Stimulated activated CD8-positive, alpha-beta memory T cell treated with anti-CD3 and anti-CD28 coated beads, Interleukin-4, amount 100 ng/mL, for 4 hours (primary cell): Measurements from ENCODE around the gene OMD.

ENCODE experiments used
- DNase-seq, 2 donors: peaks; one replicate each; pipeline ENCODE4 v3.0.0-alpha.2; 2020; ENCODE audit warnings: low read depth in 2 of 2, low spot score in 1 of 2

OMD gene, protein sequence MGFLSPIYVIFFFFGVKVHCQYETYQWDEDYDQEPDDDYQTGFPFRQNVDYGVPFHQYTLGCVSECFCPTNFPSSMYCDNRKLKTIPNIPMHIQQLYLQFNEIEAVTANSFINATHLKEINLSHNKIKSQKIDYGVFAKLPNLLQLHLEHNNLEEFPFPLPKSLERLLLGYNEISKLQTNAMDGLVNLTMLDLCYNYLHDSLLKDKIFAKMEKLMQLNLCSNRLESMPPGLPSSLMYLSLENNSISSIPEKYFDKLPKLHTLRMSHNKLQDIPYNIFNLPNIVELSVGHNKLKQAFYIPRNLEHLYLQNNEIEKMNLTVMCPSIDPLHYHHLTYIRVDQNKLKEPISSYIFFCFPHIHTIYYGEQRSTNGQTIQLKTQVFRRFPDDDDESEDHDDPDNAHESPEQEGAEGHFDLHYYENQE

DNA sequence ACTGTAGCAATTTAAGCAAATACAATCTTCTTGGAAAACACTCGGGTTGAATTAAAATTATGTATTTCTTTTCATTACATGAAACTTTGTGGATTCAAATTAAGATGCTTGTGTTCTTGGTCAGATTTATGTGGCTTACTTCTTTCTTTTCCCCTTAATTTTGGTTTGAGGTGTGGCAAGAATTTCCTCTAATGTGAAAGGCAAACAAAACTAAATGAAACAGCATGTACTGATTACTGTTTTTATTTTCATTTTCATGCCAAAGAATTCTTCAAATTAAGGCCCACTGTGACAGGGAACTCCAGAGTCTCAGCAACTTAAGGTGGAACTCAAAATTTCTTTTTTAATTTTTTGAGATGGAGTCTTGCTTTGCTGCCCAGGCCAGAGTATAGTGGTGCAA, at the start of gene OMD:
OMD (minus strand) TSS at position 132 of the 400 bp plus-strand sequence. CDS start 6,913 bp downstream, outside the sequence.
- DNase-seq: no peak

DNA sequence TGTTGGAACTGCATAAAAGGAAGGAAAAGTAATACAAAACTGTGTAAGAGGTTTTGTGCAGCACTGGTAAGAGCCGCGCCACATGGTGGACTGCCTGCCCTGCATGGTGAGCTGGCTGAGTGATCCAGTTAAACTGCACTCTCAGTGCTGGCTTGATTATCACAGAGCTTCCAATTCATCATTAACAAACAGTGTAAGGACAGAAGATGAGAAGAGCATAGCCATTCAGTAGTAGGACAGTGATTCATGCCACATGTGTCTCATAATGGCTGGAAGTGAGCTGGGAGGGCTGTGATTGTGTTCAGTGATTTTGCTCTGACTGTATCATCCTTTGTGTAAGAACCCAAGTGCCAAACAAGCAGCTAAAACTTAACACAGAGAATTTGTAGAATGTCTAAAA, 43.9 kb upstream of the OMD start:
- no peak for DNase-seq

DNA sequence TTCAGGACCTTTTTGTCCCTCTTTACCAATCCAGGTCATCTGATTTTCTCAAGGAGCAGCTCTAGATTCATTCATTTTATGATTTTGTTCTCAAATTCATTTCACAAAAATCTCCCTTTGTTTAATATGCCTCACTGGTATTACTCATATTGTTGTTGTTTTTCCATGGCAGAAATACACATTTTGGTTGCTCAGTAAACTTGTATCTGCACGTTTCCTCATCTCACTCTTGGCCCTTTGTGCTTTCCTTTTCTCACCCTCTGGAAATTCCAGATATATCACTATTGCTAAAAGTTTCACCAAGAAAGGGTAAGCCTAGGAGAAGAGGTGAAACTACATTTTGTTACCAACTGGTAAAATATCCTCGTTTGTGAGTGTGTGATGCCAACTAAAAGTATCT, 43.2 kb upstream of the OMD start:
- DNase-seq: no peak

DNA sequence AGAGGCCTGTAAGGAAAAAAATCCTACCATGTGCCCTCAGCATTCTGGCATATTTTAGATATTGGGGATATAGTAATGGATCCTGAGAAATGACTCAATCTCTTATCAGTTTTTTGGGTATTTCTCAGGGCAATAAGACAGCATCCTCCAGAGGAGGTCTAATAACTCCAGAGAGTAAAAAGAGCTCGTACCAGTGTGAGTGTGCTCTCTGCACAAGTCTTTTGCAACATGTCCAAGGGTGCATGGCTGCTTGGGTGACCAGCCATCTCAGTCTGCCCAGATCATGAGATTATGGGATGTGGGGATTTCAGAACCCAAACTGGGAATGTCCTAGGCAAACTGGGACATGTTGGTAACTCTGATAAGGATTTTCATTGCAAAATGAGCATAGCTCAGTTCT, 42.8 kb upstream of the OMD start:
- DNase-seq: no peak

DNA sequence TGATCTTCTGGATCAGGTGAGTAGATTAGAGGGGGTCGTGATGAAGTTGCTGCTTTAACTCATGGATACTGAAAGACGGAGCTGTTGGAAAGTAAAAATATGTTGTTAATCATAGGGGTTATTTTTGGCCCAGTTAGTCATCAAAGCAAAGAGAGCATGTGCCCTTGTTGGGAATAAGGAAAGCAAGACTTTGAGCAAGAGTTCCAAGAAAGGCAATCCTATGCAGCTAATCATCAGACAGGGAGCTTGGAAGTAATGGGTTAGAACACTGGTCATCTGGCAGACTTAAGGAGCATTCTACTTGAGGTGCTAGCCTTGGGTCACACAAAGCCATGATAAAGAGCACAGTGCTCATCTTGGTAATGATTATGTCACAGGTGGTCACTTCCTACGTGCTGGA, 39.7 kb upstream of the OMD start:
- DNase-seq: no peak

DNA sequence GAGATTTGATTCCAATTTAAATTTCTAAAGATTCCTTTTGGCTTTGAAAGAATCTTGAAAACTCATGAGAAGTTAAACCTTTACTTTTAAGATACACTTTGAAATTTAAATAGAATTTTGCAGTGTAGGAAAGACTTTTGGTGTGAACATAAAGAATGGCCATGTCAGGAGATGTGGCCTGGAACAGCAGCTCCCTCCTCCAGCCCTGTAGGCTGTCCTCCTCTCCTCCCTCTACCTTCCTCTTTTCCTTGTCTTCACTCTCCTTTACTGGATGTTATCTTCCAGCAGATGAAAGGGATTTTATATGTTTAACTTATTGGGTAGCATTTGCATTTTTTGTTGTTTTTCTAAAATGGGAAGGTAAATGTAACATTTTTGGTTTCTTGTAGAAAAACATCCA, 39.1 kb upstream of the OMD start:
- DNase-seq: no peak

DNA sequence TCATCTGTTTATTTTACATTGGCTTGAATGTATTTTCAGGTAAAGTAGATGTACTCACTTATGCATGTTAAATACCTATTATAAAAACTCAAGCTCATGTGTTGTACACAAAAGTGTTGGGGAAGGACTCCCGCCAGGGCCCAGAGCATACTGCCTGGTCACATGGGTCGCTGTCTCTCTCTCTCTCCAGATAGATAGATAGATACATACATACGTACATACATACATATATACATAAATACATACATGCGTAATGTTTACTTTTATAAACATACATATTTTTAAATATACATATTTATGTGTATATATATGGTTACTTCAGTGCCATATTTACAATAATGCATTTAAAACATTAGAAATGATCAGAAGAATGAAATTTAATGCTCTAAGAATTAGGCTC, 33.3 kb upstream of the OMD start:
- DNase-seq: no peak

DNA sequence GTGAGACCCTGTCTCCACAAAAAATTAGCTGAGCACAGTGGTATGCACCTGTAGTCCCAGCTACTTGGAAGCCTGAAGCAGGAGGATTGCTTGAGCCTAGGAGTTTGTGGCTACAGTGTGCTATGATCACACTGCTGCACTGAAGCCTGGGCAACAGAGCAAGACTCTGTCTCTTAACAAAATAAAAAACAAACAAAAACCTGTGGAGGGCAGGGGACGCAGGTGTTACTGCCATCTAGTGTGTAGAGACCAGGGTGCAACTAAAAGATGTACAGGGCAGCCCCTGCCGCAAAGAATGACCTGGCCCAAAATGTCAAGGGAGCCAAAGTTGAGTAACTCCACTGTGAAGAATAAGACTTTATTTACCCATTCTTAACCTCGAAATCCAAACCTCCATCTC, 30.9 kb upstream of the OMD start:
- DNase-seq: no peak

DNA sequence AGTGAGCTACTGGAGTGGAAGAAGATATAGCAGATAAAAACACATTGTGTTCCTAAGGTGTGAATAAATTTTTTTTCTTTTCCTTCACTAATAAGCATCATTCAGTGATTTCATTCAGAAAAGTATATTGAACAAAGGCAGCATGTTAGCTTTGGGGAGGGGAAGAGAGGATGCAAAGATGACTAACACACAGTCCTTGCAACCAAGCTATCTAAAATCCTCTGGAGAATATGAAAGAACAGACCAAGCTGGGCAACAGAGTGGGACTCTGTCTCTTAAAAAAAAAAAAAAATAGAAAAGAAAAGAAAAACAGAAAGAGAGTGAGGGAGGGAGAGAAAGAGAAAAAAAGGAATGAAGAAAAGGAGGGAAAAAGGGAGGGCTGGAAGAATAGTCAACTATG, 22.3 kb upstream of the OMD start:
- no peak for DNase-seq

DNA sequence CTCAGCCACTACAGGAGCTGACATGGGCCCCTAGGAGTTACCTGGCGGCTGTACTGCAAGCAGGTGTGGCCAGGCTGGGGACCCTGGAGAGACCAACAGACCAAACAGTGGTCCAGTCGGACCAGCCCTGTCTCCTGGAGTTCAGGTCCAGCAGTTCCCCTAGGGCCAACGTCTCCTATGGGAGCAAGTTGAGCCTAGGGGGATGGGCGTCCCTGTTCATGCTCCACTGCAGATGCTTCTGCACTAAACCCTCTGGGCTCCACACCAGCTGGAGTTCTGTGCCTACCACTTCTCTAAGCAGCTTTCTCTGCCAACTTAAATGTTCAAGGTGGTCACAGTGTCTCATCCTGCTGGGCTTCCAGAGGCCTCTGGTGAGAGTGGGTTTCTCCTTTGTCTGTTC, 20.6 kb upstream of the OMD start:
- no peak for DNase-seq

DNA sequence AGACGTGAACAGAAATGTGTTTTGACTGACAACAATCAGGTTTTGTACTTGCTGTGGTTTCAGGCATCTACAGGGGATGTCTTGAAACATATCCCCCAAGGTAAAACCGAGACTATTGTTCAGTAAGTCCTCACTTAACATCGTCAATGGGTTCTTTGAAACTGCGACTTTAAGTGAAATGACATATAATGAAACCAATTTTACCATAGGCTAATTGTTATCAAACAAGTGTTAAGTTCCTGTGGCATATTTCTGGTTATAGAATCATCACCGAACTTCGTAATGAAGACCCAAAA, 16.4 kb upstream of the OMD start:
- no peak for DNase-seq

DNA sequence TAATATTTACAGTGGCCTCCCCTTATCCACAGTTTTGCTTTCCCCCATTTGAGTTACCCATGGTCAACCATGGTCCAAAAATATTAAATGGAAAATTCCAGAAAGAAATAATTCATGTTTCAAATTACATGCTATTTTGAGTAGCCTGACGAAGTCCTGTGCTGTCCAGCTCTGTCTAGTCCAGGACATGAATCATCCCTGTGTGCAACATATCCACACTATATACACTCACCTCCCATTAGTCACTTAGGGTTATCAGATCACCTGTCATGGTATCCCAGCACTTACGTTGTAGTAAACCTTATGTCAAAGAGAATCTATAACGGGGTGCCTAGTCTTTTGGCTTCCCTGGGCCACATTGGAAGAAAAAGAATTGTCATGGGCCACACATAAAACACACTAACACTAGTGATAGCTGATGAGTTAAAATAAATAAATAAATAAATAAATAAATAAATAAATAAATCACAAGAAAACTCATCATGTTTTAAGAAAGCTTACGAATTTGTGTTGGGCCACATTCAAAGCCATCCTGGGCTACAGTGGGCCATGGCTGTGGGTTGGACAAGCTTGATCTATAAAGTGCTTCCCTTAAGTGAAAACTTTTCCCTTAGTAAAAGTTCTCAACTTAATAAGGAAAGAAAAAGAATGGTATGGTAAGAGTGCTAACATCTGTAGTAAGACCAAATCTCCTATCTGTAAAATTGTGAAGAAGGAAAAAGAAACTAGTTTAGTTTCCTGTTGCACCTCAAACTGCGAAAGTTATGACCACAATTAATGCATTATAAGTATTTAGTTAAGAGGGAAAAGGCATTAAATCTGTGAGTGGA, 15.9 kb upstream of the OMD start:
- DNase-seq: no peak

DNA sequence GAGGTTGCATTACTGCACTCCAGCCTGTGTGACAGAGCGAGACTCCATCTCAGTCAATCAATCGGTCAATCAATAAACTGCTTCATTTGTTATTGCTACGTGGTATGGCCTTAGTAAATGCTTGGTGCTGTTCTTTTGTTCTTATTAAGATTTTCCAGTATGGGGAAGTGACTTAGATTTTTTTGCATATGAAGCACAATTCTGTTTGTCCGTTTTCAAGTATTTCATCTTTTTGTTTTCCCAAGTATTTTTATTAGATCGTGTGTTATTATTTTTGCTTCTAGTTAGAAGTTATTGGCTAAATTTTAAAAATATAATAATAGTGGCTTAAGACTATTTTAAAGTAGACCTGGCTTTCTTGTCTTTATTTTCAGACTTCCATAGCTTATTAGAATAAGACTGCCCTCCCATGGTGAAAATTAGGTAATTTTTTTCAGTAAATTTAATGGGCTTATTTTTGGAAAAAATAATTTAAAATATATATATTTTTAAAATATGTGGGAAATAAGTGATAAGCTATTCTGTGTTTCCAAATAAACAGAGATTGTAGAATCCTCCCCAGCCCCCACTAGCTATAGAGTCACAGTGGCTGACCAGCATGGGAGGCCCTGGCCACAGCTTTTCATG, 14.7 kb upstream of the OMD start:
- no peak for DNase-seq

DNA sequence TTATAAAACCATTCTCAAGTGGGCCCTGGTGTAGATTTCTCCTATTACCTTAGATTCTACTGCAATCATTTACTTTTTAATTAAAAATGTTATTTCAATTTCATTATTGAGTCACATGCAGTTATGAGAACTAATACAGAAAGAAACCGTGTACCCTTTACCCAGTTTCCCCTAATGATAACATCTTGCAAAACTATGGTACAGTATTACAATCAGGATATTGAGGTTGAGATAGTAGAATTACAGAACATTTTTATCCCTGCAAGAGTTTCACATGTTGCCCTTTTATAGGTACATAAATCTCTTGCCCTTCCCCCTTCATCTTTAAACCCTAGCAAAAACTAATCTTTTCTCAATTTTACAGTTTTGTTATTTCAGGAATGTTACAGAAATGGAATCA, 11.0 kb upstream of the OMD start:
- no peak for DNase-seq

DNA sequence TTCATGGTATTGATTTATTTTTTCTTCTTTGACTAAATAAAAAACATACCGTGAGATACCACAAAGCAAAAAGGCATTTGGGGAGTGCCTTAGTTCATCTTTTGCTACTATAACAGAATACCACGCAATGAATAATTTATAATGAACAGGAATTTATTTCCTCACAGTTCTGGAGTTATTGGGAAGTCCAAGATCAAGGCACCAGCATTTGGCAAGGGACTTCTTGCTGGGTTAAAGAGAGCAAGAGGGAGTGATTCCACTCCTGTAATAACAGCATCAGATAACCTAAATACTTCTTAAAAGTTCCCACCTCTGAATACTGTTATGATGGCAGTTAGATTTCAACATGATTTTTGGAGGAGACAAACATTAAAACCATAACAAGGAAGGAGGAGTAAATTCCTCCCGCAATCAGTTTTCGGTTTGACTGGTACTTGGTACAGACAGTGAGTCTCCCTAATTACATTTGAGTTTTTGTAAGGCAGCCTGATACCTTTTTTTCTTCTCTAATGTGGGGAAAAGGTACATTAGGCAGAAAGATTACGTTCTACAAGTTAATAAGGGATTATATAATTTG, 8.8 kb upstream of the OMD start:
- no peak for DNase-seq

DNA sequence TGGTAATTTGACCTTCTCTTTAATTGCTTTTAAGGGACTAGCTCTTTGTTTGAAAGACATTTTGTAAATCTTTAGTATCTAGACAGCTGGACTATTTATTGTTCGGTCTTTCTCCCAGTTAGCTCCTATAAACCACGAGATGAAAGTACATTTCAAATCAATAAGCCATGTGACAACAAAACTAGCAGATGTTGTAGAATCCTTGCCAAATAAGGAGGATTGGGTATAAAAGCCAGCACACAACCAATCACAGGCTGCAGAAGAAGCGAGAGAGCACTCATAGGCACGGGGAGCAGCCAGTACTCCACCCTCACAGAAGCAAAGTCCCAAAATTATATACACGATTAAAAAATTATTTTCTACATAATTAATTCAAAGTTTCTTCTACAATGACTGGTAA, 8.1 kb upstream of the OMD start:
- no peak for DNase-seq

DNA sequence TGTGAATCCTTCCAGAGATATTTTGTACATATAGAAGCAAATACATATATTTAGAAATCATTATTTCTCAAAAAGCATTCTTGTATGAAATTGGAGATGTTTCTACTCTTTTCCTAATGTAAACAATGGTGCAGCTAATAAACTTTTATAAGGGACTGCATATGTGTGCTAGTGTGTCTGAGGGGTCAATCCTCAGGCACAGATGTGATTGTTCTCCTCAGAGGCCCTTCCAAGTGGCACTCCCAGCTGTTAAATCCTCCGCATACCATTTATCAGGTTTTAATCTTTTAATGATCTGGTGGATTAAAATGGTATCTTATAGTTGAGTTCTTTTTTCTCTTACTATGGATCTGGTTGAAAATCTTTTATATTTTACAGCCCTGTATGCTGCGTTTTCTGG, 5.6 kb upstream of the OMD start:
- DNase-seq: no peak

DNA sequence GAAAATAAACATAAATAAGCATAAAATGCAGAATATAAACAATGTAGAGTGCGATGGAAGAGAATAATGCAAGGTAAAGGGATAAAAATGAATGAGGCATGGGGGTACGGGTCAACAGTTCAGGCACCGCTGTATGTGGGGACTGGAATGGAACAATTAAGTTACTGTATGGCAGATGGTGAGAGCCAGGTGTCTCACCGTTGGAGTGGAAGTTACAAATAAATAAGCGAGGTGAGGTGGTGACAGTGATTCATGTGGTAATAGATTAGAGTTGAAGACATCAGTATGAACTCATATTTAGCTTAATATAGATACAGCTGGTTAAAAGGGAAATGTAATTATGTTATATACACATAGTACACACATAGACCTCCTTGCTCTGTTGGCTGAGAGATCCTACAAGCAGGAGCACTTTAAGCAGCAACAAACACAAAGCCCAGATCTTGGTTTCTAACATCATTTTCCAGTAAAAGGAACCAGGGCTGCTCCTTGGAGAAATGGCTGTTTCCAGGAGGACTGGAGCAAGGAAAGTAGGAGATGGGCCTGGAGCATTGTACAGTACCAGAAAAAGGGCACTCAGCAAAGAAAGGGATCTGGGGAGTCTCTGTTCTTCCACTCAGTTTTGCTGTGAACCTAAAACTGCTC, 2.4 kb upstream of the OMD start:
- no peak for DNase-seq

DNA sequence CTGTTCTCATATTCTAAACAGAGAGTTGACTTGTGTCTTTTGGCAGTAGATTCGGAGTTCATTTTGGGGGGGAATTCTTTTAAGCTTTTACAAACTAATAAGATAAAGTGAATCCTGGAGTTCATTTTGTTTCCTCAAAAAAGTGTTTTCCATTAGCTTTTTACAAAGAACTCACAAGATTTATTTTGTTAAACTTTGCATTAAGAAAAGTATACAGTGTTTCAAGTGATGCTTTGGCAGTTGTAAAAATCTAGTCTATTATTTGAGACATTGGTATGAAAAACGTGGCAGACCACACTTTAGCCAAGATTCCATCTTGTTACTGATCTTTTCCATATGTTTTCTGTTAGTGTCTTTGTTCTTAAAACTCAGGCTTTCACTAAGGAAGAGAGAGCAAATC, 1.2 kb upstream of the OMD start:
- DNase-seq: no peak

DNA sequence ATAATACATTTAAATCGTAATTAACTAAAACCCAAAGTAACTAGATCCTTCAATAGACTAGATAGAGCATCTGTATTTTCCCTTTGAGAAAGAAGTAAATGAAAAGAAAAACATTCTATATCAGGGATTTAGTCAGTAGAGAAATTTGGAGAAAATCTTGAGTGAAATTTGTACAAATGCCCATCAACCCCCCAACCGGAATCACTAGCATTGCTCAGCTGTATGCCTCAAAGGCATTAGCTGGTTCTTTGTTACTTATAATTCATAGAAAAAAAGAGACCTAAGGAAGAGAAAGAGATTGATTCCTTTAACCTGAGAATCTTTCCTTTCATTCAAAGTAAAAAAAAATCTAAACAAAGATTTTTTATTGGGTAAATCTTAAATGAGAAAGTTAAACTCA, 659 bp downstream of the OMD start:
- DNase-seq: no peak

DNA sequence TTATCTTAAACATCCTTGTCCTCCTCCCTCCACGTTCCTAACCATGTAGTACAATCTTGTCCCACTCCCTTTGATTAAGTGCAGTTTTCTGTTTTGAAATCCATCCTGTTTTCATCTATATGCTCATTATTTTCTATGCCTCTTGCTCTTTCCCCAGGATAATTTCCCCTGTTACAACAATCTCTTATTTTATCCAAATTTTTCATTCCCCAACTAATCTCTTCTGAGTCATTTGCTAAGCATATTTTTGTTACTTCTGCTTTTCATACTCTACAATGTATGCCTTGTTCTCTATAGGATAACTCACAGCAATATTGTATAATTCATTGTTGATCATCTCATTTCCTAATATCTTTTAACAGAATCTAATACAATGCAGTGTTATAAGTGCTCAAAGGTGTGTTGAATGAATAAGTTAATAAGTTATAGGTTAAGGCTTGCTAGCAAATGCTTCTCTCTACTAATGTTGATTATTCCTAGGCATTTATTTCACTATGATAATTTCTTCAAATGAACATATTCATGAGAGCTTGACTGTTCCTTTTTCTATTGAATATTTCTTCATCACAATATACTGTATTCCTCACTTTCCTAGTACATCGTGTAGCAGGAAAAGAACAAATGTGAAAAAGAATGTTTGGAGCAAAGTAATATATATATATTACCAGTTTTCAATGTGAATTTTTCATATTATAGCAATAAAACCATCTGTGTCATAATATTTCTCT, 1.5 kb downstream of the OMD start:
- DNase-seq: no peak
